Astrocyte of the cerebellum (primary cell): ENCODE results near the gene AMPH.

Experiments
- DNase-seq: peaks from one replicate; pipeline ENCODE4 v3.0.0-alpha.2; 2011; ENCODE audit warnings: low read depth
- H3K4me3 ChIP-seq: 2 replicates; pipeline ENCODE4 v1.5.1; 2011; ENCODE audit warnings: mild to moderate bottlenecking, low read depth, low read length, moderate library complexity
- in situ Hi-C: cut with HindIII; loops from 2 replicates; pipeline ENCODE4 v1.10.0; 2017; ENCODE audit warnings: low sequenced_read_pairs
- TF ChIP-seq, protein P1 (sequence below): IDR thresholded peaks from 2 replicates; pipeline ENCODE4 v1.5.1; 2012; ENCODE audit warnings: low read length, low read depth, moderate library complexity, mild to moderate bottlenecking; ENCODE audit errors: missing control alignments

The AMPH gene

DNA sequence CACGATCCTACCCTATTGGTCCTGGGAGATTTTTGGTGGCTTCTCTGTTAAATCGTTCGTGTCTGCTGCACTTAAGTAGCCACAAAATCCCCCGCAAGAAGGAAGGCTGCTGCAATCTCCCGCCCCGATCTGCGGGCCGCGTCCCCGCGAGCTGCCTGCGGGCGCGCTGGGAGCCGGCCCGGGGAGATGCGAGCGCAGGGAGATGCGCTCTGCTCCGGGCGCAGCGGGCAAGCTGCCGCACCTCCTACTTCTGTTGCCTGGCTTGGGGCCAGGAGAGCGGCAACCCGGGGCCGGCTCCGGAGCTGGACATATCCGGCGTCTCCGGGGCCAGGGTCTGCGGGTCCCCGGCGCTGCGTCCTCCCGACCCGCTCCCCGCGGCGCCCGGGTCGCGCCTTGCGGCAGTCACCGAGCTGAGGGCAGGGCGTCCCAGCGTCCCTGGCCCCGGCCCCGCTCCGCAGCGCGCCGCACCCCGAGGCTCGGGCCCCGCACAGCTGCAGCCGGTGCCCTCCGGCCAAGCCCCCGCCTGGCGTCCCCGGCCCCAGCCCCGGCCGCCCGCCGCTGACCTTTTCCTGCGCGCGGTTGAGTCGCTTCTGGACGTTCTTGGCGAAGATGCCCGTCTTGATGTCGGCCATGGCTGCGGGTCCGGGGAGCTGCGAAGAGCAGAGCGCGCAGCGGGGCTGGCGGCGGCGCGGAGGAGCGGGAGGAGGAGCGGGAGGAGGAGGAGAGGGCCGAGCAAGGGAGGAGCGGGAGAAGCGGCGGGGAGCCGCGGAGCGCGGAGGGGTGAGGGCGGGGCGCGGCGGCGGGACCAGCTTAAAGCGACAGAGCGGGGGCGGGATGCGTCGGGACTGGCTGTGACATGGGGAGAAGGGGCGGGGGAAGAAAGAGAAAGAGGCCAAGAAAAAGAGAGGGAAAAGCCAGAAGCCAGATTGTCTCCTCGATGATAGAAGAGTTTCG lies at the start of gene AMPH:
AMPH (minus strand) TSS at position 654 of the 954 bp plus-strand sequence; CDS start at position 632, 22 bp downstream.
- H3K4me3 ChIP-seq = peak within 1 kb of the TSS; percentile 62
- no peak for DNase-seq
- in situ Hi-C loops = no loop called here
- TF ChIP-seq, protein P1, sequence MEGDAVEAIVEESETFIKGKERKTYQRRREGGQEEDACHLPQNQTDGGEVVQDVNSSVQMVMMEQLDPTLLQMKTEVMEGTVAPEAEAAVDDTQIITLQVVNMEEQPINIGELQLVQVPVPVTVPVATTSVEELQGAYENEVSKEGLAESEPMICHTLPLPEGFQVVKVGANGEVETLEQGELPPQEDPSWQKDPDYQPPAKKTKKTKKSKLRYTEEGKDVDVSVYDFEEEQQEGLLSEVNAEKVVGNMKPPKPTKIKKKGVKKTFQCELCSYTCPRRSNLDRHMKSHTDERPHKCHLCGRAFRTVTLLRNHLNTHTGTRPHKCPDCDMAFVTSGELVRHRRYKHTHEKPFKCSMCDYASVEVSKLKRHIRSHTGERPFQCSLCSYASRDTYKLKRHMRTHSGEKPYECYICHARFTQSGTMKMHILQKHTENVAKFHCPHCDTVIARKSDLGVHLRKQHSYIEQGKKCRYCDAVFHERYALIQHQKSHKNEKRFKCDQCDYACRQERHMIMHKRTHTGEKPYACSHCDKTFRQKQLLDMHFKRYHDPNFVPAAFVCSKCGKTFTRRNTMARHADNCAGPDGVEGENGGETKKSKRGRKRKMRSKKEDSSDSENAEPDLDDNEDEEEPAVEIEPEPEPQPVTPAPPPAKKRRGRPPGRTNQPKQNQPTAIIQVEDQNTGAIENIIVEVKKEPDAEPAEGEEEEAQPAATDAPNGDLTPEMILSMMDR = no peak

DNA sequence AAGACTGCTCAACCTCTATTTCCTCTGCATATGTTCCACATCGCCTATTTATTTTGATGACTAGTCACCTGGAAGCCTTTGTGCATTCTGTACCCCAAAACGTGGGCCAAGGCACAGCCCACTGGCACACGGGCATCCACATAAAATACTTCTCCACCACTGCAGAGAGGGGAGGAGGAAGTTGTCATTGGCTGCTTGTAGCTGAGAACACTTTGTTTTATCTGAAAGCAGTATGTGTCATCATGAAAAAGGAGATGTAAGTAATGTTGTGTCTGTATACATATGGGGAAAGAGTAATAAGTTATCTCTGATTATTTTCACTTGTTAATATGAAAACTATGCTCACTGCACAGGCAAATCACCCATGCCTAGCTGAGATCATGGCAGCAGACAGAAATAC lies 48.2 kb upstream of the AMPH start:
- DNase-seq = no peak
- TF ChIP-seq, protein P1 = no peak
- in situ Hi-C loops = no loop called here
- no peak overlapping the region for H3K4me3 ChIP-seq

DNA sequence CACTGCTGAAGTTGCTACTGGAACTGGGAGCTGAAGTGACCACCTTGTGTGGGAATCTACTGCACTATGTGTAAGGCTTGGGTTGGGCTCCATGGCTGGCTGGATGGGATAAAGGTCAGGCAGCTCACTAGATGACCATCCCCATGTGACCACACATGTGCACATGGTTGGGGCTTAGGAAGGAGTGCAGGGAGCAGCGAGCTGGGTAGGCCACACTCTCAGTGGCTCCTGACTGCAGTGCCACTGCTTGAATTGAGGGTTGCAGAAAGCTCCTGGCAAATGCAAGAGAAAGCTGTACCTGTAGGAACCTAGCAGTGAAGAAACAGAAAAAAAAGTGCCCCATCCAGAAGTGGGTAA lies 47.5 kb upstream of the AMPH start:
- TF ChIP-seq, protein P1 = no peak
- no peak overlapping the region for H3K4me3 ChIP-seq
- in situ Hi-C loops = no loop called here
- DNase-seq = no peak

DNA sequence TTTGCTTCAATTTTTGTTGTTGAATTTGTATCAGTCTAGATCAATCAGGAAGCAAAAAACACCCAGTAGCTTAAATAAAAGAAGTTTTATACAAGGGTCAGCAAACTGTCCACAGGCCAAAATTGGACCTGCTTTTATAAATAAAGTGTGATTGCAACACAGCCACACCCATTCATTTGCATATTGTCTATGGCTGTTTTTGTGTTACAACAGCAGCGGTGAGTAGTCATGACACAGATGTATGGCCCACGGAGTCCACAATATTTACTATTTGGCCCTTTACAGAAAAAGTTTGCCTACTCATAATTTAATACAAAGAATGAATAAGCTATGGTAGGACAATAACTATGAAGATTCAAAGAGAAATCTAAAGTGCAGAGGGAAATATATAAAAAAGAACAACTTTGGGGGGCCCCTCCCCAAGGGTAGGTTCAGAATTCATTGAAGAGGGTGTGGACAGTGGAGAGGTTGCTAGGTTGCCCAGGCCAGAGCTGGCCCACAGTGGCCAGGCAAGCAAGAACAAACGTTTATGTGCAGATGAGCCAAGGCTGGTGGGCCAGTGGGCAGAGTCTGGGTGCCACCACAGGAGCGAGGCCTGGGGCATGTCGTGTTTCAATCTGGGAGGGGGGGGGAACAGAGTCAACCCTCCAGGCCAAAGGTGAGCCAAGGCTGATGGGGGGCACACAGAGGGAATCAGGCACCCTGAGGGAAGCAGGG lies 47.0 kb upstream of the AMPH start:
- no peak for DNase-seq
- TF ChIP-seq, protein P1 = no peak
- no peak overlapping the region for H3K4me3 ChIP-seq
- in situ Hi-C loops = no loop called here

DNA sequence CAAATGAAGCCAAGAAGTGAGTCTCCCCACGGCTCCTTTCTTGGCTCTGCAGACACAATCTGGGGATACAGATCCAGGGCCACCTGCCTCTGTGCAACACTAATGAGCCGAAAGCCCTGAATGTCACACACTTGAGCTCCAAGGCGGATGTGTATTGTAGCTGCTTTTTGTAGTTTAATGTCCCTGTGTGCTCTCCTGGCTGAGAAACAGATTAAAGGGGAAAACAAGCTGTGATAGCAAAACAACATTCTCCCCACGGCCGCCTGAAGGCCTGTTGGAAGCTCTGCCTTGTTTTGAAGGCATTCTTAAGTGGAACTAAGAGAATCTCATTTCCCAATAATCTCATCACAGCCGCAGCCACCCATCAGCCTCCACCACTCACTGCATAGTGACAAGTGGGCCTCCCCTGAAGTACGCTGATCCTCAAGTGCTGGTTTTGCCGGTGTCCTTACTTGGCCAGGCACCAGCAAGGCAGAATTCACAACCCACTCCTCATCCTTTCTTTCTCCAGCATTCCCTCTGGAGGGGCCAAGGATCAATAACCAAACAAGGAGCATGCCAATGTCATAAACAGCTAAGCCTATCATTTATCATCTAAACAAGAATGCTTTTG lies 44.4 kb upstream of the AMPH start:
- H3K4me3 ChIP-seq = no peak overlapping the region
- DNase-seq = no peak
- in situ Hi-C loops = no loop called here
- TF ChIP-seq, protein P1 = no peak

DNA sequence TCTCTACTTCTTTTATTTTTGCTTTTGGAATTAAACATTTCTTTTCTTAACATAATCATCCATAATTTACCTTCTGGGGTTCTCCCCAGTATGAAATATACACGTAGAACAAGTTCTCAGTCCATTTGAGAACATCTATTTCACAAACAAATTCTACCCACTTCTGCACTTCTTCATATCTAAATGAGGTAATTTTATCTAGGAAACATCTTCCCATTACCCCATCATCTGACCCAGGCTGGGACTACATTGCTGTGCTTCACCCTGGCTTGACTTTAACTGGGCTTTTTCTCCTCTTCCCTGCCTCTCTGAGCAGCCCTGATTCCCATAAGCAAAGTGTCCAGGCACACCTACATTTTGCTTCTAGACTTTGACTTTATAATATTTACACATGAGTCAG lies 43.3 kb upstream of the AMPH start:
- no peak for DNase-seq
- TF ChIP-seq, protein P1 = no peak
- in situ Hi-C loops = no loop called here
- no peak overlapping the region for H3K4me3 ChIP-seq
